MG63 (cell line): ENCODE measurements around the gene ESYT3. TPM values are rescaled to one million over a fixed set of nuclear protein-coding genes. Genes with fewer than 3 reads are reported as not detected.

Source experiments
- DNase-seq: peaks from one replicate; pipeline ENCODE4 v3.0.0-alpha.2; 2020
- H3K27me3 ChIP-seq: fragments of 250-450 bp; sonication (Bioruptor Pico); 2 replicates; pipeline ENCODE4 v1.5.1; 2020; ENCODE audit warnings: mild to moderate bottlenecking, moderate library complexity
- H3K36me3 ChIP-seq: fragments of 250-450 bp; sonication (Bioruptor Pico); 2 replicates; pipeline ENCODE4 v1.5.1; 2020; ENCODE audit warnings: mild to moderate bottlenecking, moderate library complexity
- H3K4me3 ChIP-seq: fragments of 250-450 bp; sonication (Bioruptor Pico); 2 replicates; pipeline ENCODE4 v1.5.1; 2020; ENCODE audit warnings: mild to moderate bottlenecking, moderate library complexity
- H3K9me3 ChIP-seq: fragments of 250-450 bp; sonication (Bioruptor Pico); 2 replicates; pipeline ENCODE4 v1.5.1; 2020; ENCODE audit warnings: mild to moderate bottlenecking, moderate library complexity
- total RNA-seq: library from RNA; depleted of rRNA; stranded (reverse); fragments of >200 nt; shearing (Covaris generic); gene quantifications from 2 replicates; pipeline ENCODE4 v1.2.3, GENCODE V29; 2014; ENCODE audit warnings: low replicate concordance

Gene ESYT3
- total RNA-seq, 1 experiment from 2014 or later: 0.23 TPM

DNA sequence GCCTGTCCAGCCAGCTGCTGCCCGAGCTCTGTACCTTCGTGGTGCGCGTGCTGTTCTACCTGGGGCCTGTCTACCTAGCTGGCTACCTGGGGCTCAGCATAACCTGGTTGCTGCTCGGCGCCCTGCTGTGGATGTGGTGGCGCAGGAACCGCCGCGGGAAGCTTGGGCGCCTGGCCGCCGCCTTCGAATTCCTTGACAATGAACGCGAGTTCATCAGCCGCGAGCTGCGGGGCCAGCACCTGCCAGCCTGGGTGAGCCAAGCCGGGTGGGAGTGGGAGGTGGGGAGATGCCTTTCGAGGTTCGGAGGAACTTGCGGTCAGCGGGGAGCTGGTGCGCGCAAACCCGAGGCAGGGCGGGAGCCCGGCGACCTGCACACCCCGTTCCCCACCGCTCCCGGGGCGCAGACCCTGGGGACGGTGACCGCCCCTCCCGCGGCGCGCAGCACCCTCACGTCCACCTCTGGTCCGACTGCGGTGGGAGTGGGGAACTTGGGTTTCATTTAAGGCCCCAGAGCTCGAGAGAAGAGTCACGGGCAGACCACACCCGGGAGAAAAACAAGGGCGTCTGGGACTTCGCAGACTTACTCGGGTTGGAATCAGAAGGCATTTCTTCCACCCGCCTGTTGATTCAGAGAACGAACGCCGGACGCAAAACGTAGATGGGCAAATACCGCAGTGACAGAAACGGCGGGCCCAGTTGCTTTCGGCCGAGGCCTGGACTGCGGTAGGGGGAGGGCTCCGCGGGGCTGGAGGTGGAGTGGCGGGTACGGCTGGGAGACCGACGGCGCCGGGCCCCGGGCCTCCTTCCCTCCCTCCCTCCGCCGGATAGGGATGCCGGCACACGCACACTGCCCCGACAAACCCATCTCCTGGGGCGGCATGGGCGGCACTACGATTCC is 708 bp downstream of the ESYT3 start:
- Histone ChIP-seq H3K4me3 (peak overlapping the region; percentile 34), H3K36me3 (no peaks in the 10 kb centered on the region), H3K9me3 (no peaks in the 10 kb centered on the region), H3K27me3 (peaks cover 9% of the 10 kb centered on the region)
- DNase-seq: no peak

DNA sequence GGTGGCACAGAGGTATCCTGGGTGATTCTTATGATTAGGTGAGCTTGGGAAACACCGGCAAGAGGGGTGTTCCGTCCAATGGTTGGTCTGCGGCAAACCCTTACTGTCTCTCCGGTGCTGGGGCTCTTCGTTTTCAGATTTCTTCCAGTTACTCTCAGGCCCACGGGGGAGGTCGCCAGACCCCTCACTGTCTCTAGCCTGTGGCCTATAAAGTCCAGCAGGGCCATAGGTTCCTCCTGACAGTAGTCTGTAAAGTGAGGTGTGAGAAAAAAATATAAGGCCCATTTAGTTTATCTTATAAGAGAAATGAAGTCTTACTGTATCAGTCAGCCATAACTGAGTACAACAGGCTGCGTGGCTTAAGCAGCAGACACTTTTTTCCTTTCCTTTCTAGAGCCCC is 1.4 kb downstream of the ESYT3 start:
- H3K9me3 ChIP-seq: no peaks in the 10 kb centered on the region
- no peak for DNase-seq
- no peaks in the 10 kb centered on the region for H3K36me3 ChIP-seq
- no peak overlapping the region for H3K4me3 ChIP-seq
- peaks cover 9% of the 10 kb centered on the region for H3K27me3 ChIP-seq

DNA sequence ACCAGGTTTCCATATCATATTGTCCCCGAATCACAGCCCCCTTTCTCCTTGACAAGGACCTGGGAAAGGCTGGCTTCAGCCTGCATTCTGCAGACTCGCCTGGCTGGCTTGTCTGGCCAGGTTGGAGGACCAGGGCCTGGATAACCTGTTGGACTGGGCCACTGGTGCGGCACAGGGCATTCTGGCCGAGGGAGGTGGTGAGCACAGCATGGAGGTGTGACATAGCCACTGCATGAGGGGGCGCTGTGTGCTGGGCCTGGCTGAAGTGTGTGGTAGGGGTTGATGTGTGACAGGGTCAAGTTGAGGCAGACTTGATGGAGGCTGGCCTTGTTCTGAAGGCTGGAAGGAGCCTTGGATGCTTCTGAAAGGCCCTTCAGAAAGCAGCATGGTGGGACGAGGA is 2.9 kb downstream of the ESYT3 start:
- DNase-seq: no peak
- peaks cover 9% of the 10 kb centered on the region for H3K27me3 ChIP-seq

GRCh38 chr3:138438896-138439295 is 4.5 kb downstream of the ESYT3 start:
- H3K4me3 ChIP-seq: no peak overlapping the region
- DNase-seq: no peak
- H3K36me3 ChIP-seq: no peaks in the 10 kb centered on the region
- no peaks in the 10 kb centered on the region for H3K9me3 ChIP-seq
- peaks cover 9% of the 10 kb centered on the region for H3K27me3 ChIP-seq

More for the DNA sequence above, 2.9 kb downstream of the ESYT3 start:
- no peaks in the 10 kb centered on the region for H3K36me3 ChIP-seq
- H3K4me3 ChIP-seq: no peak overlapping the region
- no peaks in the 10 kb centered on the region for H3K9me3 ChIP-seq

DNA sequence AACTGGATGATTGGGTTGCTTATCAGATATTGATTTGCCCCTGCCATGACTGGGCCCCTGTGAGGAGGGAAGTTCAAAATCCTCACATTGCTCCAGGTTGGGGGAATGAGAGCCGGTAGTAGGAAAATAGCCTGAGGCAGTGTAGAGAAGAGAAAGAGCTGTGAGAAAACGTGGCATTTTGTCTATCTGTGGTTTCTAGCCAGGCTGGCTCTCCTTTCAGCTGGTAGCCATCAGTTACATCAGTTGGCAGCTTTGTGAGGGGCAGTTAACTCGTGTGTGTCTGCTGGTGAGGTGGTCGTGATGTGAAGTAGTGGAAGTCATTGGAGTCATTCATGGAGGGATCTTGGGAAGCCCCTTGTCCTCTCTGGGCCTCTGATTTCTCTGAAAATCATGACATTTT is 5.2 kb downstream of the ESYT3 start:
- H3K27me3 ChIP-seq: peaks cover 5% of the 10 kb centered on the region
- H3K36me3 ChIP-seq: no peaks in the 10 kb centered on the region
- DNase-seq: no peak
- H3K9me3 ChIP-seq: no peaks in the 10 kb centered on the region
- H3K4me3 ChIP-seq: no peak overlapping the region

- Histone ChIP-seq H3K36me3 (no peaks in the 10 kb centered on the region), H3K27me3 (peaks cover under 1% of the 10 kb centered on the region), H3K9me3 (no peaks in the 10 kb centered on the region), H3K4me3 (no peak overlapping the region)
- no peak for DNase-seq
These were observed 5.7 kb downstream of the ESYT3 start for GRCh38 chr3:138440121-138440521.

- H3K36me3 ChIP-seq: no peaks in the 10 kb centered on the region
- H3K9me3 ChIP-seq: no peaks in the 10 kb centered on the region
- no peak for DNase-seq
- H3K4me3 ChIP-seq: no peak overlapping the region
- H3K27me3 ChIP-seq: no peaks in the 10 kb centered on the region
These were observed 6.2 kb downstream of the ESYT3 start for GRCh38 chr3:138440596-138440995.

DNA sequence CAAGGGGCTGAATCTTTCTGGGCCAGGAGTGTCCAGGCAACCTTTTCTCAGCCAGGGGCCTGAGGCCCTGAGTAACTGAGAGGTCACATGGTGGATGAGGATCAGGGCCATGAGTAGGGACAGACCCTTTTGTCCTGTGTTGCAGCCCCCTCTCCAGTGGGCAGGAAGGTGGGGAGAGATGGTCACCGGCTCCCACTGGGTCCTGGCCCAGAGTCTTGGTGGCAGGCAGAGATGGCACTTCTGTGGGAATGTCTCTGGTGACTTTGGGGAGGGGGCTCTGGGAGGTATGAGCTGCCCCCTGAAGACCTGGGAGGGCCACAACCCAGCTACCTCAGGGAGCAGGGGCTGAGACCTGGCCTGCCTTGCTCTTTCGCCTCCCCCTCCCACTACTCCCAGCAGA is 6.8 kb downstream of the ESYT3 start:
- no peak overlapping the region for H3K4me3 ChIP-seq
- no peak for DNase-seq
- no peaks in the 10 kb centered on the region for H3K36me3 ChIP-seq
- H3K27me3 ChIP-seq: no peaks in the 10 kb centered on the region
- no peaks in the 10 kb centered on the region for H3K9me3 ChIP-seq

GRCh38 chr3:138441742-138442141 is 7.3 kb downstream of the ESYT3 start:
- no peak overlapping the region for H3K4me3 ChIP-seq
- H3K9me3 ChIP-seq: no peaks in the 10 kb centered on the region
- H3K36me3 ChIP-seq: no peaks in the 10 kb centered on the region
- peak; percentile 72 for DNase-seq
- H3K27me3 ChIP-seq: no peaks in the 10 kb centered on the region

DNA sequence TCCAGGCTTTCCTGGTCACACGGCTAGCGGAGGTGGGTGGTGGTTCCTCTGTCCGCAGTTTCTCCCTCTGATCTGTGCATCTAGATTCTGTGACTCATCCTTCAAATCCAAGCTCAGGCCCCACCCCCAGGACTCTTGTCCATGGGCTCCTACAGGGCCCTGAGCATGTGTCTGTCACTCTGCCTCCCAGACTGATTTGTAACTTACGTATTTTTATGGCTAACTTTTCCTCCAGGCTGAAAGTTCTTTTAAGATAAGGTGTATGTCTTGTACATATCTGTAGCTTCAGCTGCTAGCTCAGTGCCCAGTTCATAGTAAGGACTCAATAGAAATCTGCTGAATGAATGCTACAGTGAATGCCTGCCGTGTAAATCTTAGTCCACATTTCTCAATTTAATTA is 8.0 kb downstream of the ESYT3 start:
- H3K27me3 ChIP-seq: no peaks in the 10 kb centered on the region
- no peaks in the 10 kb centered on the region for H3K36me3 ChIP-seq
- H3K9me3 ChIP-seq: no peaks in the 10 kb centered on the region
- DNase-seq: peak; percentile 59
- H3K4me3 ChIP-seq: no peak overlapping the region

DNA sequence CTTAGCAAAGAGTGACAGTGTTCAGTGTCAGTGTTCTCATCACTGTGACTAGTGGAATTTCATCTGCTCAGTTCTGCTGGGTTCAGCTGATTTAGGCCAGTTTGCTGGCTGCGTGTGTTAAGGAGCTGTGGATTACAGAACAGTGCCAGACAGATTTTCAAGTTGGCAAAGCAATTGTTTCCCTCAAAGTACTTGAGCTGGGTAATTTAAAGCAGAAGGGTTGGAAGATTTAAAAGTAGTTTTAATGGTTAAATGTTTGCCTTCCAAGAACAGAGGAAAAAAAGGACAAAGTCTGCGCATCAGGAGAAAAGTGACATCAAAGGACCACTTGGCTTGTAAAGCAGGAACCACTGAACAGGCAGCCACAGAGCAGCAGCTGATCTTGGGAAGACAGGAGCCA is 8.7 kb downstream of the ESYT3 start:
- H3K27me3 ChIP-seq: no peaks in the 10 kb centered on the region
- no peaks in the 10 kb centered on the region for H3K36me3 ChIP-seq
- no peak overlapping the region for H3K4me3 ChIP-seq
- H3K9me3 ChIP-seq: no peaks in the 10 kb centered on the region
- DNase-seq: no peak

- no peak overlapping the region for H3K4me3 ChIP-seq
These were observed 9.4 kb downstream of the ESYT3 start for GRCh38 chr3:138443521-138444503.

GRCh38 chr3:138445236-138445635 is 10.8 kb downstream of the ESYT3 start:
- no peak for DNase-seq

More at GRCh38 chr3:138443521-138444503, 9.4 kb downstream of the ESYT3 start:
- H3K36me3 ChIP-seq: no peaks in the 10 kb centered on the region
- H3K27me3 ChIP-seq: no peaks in the 10 kb centered on the region
- no peaks in the 10 kb centered on the region for H3K9me3 ChIP-seq
- DNase-seq: no peak

DNA sequence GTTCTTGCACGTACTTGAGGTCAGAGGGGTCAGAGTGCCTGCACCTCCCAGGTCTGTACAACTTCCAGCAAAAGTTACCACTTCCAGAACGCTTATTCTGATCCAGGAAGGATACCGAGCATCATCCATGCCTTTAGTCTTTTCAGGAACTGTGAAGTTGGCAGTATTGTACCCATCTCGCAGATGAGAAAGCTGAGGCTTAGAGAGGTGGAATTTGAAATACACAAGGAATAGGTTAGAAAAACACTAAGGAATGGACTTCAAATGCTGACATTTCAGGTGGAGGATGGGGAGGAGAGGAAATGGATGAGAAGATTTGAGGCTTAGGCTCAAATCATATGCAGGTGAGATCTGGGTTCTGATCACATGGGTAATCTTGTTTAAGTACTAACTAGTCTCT is 11.2 kb downstream of the ESYT3 start:
- H3K4me3 ChIP-seq: no peak overlapping the region
- no peak for DNase-seq
- no peaks in the 10 kb centered on the region for H3K27me3 ChIP-seq
- no peaks in the 10 kb centered on the region for H3K9me3 ChIP-seq
- no peaks in the 10 kb centered on the region for H3K36me3 ChIP-seq

More at GRCh38 chr3:138445236-138445635, 10.8 kb downstream of the ESYT3 start:
- Histone ChIP-seq H3K27me3 (no peaks in the 10 kb centered on the region), H3K4me3 (no peak overlapping the region), H3K9me3 (no peaks in the 10 kb centered on the region), H3K36me3 (no peaks in the 10 kb centered on the region)

- Histone ChIP-seq H3K36me3 (no peaks in the 10 kb centered on the region), H3K9me3 (no peaks in the 10 kb centered on the region), H3K27me3 (no peaks in the 10 kb centered on the region), H3K4me3 (no peak overlapping the region)
- DNase-seq: no peak
These were observed 14.2 kb downstream of the ESYT3 start for GRCh38 chr3:138448631-138449030.

DNA sequence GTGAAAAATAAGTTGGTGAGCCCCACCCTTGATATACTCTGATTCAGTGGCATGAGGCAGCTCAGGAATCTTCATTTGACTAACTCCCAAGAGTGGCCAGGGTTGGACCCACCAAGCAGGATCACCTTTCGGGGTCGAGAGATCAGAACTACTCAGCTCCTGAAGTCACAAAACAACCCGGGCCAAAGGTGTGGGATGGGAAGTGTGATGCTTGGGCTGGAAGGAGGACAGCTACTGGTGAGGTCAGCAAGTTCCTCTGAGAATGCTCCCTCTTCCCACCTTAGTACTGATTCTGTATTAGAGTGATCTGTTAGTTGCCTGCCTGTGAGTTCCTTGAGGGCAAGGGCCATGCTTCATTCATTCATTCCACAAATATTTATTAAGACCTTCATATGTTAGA is 15.1 kb downstream of the ESYT3 start:
- Histone ChIP-seq H3K27me3 (no peaks in the 10 kb centered on the region), H3K9me3 (no peaks in the 10 kb centered on the region), H3K4me3 (no peak overlapping the region), H3K36me3 (no peaks in the 10 kb centered on the region)
- DNase-seq: no peak

DNA sequence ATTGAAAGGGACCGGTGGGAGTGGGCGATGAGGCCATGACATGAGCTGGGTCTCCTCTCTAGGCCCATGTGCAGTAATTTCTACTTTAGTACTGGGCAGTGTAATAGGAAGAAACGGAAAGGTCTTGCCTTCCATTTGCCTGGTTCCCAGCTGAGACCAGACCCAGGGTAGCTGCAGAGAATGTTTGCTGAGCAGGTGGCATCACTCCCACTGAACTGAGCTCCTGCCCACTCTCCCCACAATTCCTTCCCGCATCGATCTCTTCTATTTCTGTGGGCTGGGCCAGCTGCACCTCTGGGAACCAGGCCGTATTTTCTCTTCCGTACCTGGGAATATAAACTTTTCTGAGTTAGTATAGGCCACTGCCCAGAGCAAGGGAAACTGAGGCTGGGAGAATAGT is 15.8 kb downstream of the ESYT3 start:
- H3K4me3 ChIP-seq: no peak overlapping the region
- DNase-seq: no peak
- H3K36me3 ChIP-seq: no peaks in the 10 kb centered on the region
- H3K9me3 ChIP-seq: no peaks in the 10 kb centered on the region
- no peaks in the 10 kb centered on the region for H3K27me3 ChIP-seq
